ENCODE data around the gene TNS1. TPM values are rescaled to one million over a fixed set of nuclear protein-coding genes. Genes with fewer than 3 reads are reported as not detected.

Gene TNS1
- total and polyA plus RNA-seq, 2 donors (not counting 1 experiment from before 2014, with no cell fraction given), result 0.10 to 0.86 TPM

DNA sequence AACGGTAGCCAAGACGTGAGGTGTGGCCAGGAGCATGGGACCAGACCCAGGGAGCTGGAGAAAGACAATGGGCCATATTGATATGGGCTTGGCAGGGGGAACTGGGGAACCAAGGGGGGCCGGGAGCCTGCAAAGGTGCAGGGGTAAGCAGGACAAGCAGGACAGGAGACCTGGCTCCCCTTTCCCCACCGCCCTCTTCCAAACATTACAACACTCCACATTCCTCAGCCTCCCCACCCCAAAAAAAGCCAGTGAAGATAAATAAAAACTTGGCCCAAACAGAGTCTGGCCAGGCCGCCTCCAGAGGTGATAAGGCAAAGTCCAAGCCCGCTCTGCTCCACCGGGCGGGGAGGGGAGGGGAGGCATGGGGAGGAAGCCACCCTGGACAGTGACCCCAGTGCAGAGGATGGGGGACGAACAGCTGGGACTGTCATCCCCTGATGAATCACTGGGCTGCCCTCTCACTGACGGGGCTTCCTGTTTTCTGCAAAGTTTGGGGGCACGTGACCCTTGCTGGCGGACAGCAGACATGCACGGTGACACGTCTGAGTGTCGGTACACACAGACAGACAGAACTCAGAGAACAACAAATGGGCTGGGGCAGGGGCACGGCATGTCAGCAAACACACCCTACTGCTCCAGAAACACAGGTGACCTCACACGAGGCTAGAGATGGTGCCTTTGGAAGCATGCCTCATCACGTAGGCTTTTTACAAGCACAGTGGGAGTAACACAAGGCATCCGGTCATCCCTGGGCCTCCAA lies 100.2 kb downstream of the TNS1 start:
- Mint-ChIP-seq H3K4me3 (no peak overlapping the region), H3K4me1 (peaks cover 5% of the 10 kb centered on the region), H3K27me3 (peaks cover 34% of the 10 kb centered on the region), H3K9me3 (ENCODE audit: insufficient read depth) (no peaks in the 10 kb centered on the region), H3K27ac (no peak overlapping the region)
- Histone ChIP-seq H3K27me3 (replicated peaks in 1 of 4; ENCODE audit: control extremely low read depth in 1 of 4, control insufficient read depth in 3 of 4, insufficient read depth in 4 of 4, low read length in 3 of 4) (peaks cover 0 to 29% (median 1%) of the 10 kb centered on the region in 4 experiments), H3K27ac (ENCODE audit: low read length in 2 of 2) (no peak overlapping the region), H4K20me1 (ENCODE audit: control insufficient read depth, insufficient read depth, low read length, poor library complexity, severe bottlenecking) (no peaks in the 10 kb centered on the region), H3K9me3 (ENCODE audit: control extremely low read depth in 1 of 3, control insufficient read depth in 2 of 3, insufficient read depth in 1 of 3, low read length in 2 of 3) (no peaks in the 10 kb centered on the region), H3K9ac (ENCODE audit: low read length) (no peak overlapping the region), H3K4me2 (replicated peaks; ENCODE audit: low read depth, low read length, poor library complexity, severe bottlenecking) (peak overlapping the region; percentile 25), H3K4me3 (ENCODE audit: control extremely low read depth in 1 of 5, extremely low read depth in 1 of 5, insufficient read depth in 1 of 5, low read depth in 2 of 5, low read length in 4 of 5) (no peak overlapping the region), H3K4me1 (ENCODE audit: control insufficient read depth in 2 of 2, insufficient read depth in 2 of 2, low read length in 2 of 2) (peaks cover 0 to 3% of the 10 kb centered on the region in 2 donors), H3K79me2 (ENCODE audit: control insufficient read depth, insufficient read depth, low read length) (no peaks in the 10 kb centered on the region), H2AFZ (ENCODE audit: insufficient read depth, low read depth, low read length, poor library complexity, severe bottlenecking) (peak overlapping the region; percentile 42), H3K36me3 (replicated peaks in 1 of 2; ENCODE audit: control extremely low read depth in 1 of 2, control insufficient read depth in 1 of 2, extremely low read depth in 1 of 2, insufficient read depth in 2 of 2, low read length in 1 of 2) (no peaks in the 10 kb centered on the region)
- TF ChIP-seq EZH2 (IDR thresholded peaks at IDR 0.05; ENCODE audit: borderline replicate concordance, insufficient read depth, low read depth, low read length, poor library complexity, severe bottlenecking), result no peak
- TF ChIP-seq, protein P1, sequence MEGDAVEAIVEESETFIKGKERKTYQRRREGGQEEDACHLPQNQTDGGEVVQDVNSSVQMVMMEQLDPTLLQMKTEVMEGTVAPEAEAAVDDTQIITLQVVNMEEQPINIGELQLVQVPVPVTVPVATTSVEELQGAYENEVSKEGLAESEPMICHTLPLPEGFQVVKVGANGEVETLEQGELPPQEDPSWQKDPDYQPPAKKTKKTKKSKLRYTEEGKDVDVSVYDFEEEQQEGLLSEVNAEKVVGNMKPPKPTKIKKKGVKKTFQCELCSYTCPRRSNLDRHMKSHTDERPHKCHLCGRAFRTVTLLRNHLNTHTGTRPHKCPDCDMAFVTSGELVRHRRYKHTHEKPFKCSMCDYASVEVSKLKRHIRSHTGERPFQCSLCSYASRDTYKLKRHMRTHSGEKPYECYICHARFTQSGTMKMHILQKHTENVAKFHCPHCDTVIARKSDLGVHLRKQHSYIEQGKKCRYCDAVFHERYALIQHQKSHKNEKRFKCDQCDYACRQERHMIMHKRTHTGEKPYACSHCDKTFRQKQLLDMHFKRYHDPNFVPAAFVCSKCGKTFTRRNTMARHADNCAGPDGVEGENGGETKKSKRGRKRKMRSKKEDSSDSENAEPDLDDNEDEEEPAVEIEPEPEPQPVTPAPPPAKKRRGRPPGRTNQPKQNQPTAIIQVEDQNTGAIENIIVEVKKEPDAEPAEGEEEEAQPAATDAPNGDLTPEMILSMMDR (IDR thresholded peaks at IDR 0.05), result no peak
- ChIA-PET CTCF (interaction anchor here (1.1 to 1.6 kb wide), 4 partner anchors 18 to 116 kb away, joined by 3 to 4 read pairs (median 3); no protein-coding TSS in a partner anchor), POLR2A (no interaction called here)
- WGBS (ENCODE audit: insufficient coverage), result 44% methylated on average over 18 of the region's 19 CpGs
- DNase-seq (no peak), ATAC-seq (ENCODE audit: low read depth) (peak; percentile 36)
- intact Hi-C loops (cut with micrococcal nuclease), result no loop called here

DNA sequence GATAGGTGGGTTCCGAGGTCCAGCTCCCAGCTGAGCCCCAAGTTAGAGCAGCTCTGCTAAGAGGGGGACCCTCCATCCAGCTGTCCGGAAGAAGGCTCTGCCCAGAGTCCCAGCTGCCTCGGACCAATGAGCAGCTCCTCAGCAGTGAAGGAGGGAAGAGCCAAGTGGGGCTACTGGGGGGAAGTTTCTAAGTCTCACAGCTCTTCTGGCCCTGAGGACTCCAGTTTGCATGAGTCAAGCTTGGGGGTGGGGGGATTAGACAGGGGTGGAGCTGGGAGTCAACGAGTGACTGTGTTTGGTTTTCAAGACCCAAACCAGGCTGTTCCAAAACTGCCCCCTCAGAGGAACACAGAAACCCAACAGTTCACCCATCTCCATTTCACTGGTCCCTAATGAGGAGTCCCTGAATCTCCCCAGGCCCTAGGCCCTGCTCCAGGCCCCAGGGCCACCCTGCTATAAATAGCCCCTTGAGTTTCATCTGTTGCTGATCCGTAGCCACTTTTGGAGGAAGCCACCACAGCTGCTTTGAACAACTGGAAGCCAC lies 100.9 kb downstream of the TNS1 start:
- no peak overlapping the region for H3K27ac Mint-ChIP-seq

More for the DNA sequence above, 100.9 kb downstream of the TNS1 start:
- no peak overlapping the region for H3K4me3 ChIP-seq (ENCODE audit: control extremely low read depth in 1 of 5, extremely low read depth in 1 of 5, insufficient read depth in 1 of 5, low read depth in 2 of 5, low read length in 4 of 5)
- no peak overlapping the region for H3K4me3 Mint-ChIP-seq
- H3K79me2 ChIP-seq (ENCODE audit: control insufficient read depth, insufficient read depth, low read length), result no peaks in the 10 kb centered on the region
- no peak for ATAC-seq (ENCODE audit: low read depth)
- H3K36me3 ChIP-seq (replicated peaks in 1 of 2; ENCODE audit: control extremely low read depth in 1 of 2, control insufficient read depth in 1 of 2, extremely low read depth in 1 of 2, insufficient read depth in 2 of 2, low read length in 1 of 2), result no peaks in the 10 kb centered on the region
- peaks cover 0 to 3% of the 10 kb centered on the region in 2 donors for H3K4me1 ChIP-seq (ENCODE audit: control insufficient read depth in 2 of 2, insufficient read depth in 2 of 2, low read length in 2 of 2)
- no peaks in the 10 kb centered on the region for H3K9me3 Mint-ChIP-seq (ENCODE audit: insufficient read depth)
- peaks cover 27% of the 10 kb centered on the region for H3K27me3 Mint-ChIP-seq
- H3K9ac ChIP-seq (ENCODE audit: low read length), result no peak overlapping the region
- H3K9me3 ChIP-seq (ENCODE audit: control extremely low read depth in 1 of 3, control insufficient read depth in 2 of 3, insufficient read depth in 1 of 3, low read length in 2 of 3), result no peaks in the 10 kb centered on the region
- H3K27me3 ChIP-seq (replicated peaks in 1 of 4; ENCODE audit: control extremely low read depth in 1 of 4, control insufficient read depth in 3 of 4, insufficient read depth in 4 of 4, low read length in 3 of 4), result peaks cover 0 to 28% (median 0%) of the 10 kb centered on the region in 4 experiments
- no peak overlapping the region for H2AFZ ChIP-seq (ENCODE audit: insufficient read depth, low read depth, low read length, poor library complexity, severe bottlenecking)
- no peaks in the 10 kb centered on the region for H4K20me1 ChIP-seq (ENCODE audit: control insufficient read depth, insufficient read depth, low read length, poor library complexity, severe bottlenecking)
- no peak overlapping the region for H3K27ac ChIP-seq (ENCODE audit: low read length in 2 of 2)
- H3K4me2 ChIP-seq (replicated peaks; ENCODE audit: low read depth, low read length, poor library complexity, severe bottlenecking), result no peak overlapping the region
- CTCF ChIA-PET, result interaction anchor here (1.2 to 1.6 kb wide), 3 partner anchors 17 to 115 kb away, joined by 3 to 4 read pairs (median 3); no protein-coding TSS in a partner anchor
- POLR2A ChIA-PET, result no interaction called here
- TF ChIP-seq, protein P1 (IDR thresholded peaks at IDR 0.05), result no peak
- TF ChIP-seq EZH2 (IDR thresholded peaks at IDR 0.05; ENCODE audit: borderline replicate concordance, insufficient read depth, low read depth, low read length, poor library complexity, severe bottlenecking), result no peak
- WGBS (ENCODE audit: insufficient coverage), result 66% methylated on average over 4 of the region's 5 CpGs
- intact Hi-C loops (cut with micrococcal nuclease), result no loop called here
- peaks cover 5% of the 10 kb centered on the region for H3K4me1 Mint-ChIP-seq
- no peak for DNase-seq

Measured in B cell (primary cell).